ENCODE measurements around the gene AK1. TPM values are rescaled to one million over a fixed set of nuclear protein-coding genes. Genes with fewer than 3 reads are reported as not detected.

Gene AK1
- total and polyA plus RNA-seq, 9 of the 15 experiments (the other 6 are each of a cell fraction or from before 2014, with no cell fraction given): 10.1 to 71.8 (median 39.0) TPM

DNA sequence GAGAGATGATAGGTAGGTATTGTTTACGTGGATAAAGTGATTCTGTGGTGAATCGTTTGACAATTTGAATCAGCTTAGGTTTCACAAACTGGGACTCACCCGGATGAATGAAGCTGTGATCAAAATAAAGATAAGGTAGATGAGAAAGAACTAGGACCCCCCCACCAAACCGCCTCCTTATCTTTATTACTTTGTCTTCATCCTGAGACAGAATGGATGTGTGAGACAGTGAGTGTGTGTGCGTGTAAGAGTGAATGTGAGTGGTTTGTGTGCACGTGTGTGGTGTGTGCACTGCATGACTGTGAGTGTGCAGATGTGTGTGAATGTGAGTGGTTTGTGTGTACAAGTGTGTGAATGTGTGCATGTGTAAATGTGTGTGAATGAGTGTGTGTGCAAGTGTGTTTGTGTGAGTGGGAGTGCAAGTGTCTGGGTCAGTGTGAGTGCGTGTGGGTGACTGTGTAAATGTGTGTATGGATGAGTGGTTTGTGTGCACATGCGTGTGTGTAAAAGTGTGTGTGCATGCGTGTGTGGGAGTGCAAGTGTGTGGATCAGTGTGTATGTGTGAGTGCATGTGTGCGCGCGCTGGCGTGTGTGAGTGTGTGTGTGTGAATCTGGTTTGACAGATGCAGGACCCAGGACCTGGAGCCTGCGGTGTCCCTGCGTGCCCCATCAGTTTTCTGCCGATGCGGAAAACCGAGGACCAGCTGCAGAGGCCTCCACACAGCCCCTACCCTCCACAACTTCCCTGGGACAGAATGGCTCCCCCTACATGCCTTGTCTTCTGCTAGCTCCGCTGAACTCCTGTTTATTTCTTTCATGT, 11.6 kb downstream of the AK1 start (continued):
- TF ChIP-seq, protein P1, sequence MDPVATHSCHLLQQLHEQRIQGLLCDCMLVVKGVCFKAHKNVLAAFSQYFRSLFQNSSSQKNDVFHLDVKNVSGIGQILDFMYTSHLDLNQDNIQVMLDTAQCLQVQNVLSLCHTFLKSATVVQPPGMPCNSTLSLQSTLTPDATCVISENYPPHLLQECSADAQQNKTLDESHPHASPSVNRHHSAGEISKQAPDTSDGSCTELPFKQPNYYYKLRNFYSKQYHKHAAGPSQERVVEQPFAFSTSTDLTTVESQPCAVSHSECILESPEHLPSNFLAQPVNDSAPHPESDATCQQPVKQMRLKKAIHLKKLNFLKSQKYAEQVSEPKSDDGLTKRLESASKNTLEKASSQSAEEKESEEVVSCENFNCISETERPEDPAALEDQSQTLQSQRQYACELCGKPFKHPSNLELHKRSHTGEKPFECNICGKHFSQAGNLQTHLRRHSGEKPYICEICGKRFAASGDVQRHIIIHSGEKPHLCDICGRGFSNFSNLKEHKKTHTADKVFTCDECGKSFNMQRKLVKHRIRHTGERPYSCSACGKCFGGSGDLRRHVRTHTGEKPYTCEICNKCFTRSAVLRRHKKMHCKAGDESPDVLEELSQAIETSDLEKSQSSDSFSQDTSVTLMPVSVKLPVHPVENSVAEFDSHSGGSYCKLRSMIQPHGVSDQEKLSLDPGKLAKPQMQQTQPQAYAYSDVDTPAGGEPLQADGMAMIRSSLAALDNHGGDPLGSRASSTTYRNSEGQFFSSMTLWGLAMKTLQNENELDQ (CRISPR knock-in tag; IDR thresholded peaks at IDR 0.05; ENCODE audit: borderline replicate concordance): no peak
- no peak; the same call in 1 of the 2 replicates for TF ChIP-seq ZNF785 (CRISPR knock-in tag; IDR thresholded peaks at IDR 0.05)
- TF ChIP-seq POU5F1 (IDR thresholded peaks at IDR 0.05; ENCODE audit: borderline replicate concordance, low read depth, low read length, partially characterized antibody): no peak
- TF ChIP-seq ASH1L (IDR thresholded peaks at IDR 0.05; ENCODE audit: borderline replicate concordance, low read depth, partially characterized antibody): no peak
- TF ChIP-seq MYC (IDR thresholded peaks at IDR 0.05; ENCODE audit: low read depth, low read length): no peak
- 0 out of 2 replicates have a peak, but pooled peaks have one; percentile 40 for TF ChIP-seq MYC (CRISPR knock-in tag; IDR thresholded peaks at IDR 0.05; ENCODE audit: borderline replicate concordance, low read depth)
- no peak for TF ChIP-seq MBD2 (IDR thresholded peaks at IDR 0.05; ENCODE audit: borderline replicate concordance, low read depth)
- no peak for TF ChIP-seq SPI1 (IDR thresholded peaks at IDR 0.05; ENCODE audit: borderline replicate concordance, low read depth, low read length)
- TF ChIP-seq NFXL1 (CRISPR knock-in tag; IDR thresholded peaks at IDR 0.05): 0 out of 2 replicates have a peak, but pooled peaks have one; percentile 57
- peak; percentile 65; the same call in 1 of the 2 replicates for TF ChIP-seq BCOR (IDR thresholded peaks at IDR 0.05)
- no peak for TF ChIP-seq JUND (IDR thresholded peaks at IDR 0.05; ENCODE audit: borderline replicate concordance, low read depth, low read length)
- peak; percentile 68; the same call in 2 of the 3 replicates for TF ChIP-seq JUND (tag; IDR thresholded peaks at IDR 0.05; ENCODE audit: borderline replicate concordance, low read depth, low read length)
- 0 out of 4 replicates have a peak, but pooled peaks of 1 of the 2 experiments have one; percentile 62 for TF ChIP-seq MCM7 (IDR thresholded peaks at IDR 0.05)
- 0 out of 2 replicates have a peak, but pooled peaks have one; percentile 34 for TF ChIP-seq PTTG1 (tag; IDR thresholded peaks at IDR 0.05; ENCODE audit: low read depth)
- TF ChIP-seq, protein P2, sequence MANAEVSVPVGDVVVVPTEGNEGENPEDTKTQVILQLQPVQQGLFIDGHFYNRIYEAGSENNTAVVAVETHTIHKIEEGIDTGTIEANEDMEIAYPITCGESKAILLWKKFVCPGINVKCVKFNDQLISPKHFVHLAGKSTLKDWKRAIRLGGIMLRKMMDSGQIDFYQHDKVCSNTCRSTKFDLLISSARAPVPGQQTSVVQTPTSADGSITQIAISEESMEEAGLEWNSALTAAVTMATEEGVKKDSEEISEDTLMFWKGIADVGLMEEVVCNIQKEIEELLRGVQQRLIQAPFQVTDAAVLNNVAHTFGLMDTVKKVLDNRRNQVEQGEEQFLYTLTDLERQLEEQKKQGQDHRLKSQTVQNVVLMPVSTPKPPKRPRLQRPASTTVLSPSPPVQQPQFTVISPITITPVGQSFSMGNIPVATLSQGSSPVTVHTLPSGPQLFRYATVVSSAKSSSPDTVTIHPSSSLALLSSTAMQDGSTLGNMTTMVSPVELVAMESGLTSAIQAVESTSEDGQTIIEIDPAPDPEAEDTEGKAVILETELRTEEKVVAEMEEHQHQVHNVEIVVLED (CRISPR knock-in tag; IDR thresholded peaks at IDR 0.05): no peak
- peak; percentile 92 for TF ChIP-seq MEF2D (tag; conservative IDR thresholded peaks at IDR 0.05; ENCODE audit: low read depth)
- no peak for TF ChIP-seq NCOA2 (IDR thresholded peaks at IDR 0.05; ENCODE audit: partially characterized antibody in 2 of 2)
- peak; percentile 98 for TF ChIP-seq MYNN (IDR thresholded peaks at IDR 0.05)
- no peak for TF ChIP-seq MYNN (CRISPR knock-in tag; IDR thresholded peaks at IDR 0.05)
- TF ChIP-seq NFIC (IDR thresholded peaks at IDR 0.05): peak; percentile 4; the same call in 1 of the 2 replicates
- TF ChIP-seq SMARCE1 (IDR thresholded peaks at IDR 0.05): peak; percentile 60
- TF ChIP-seq POLR2A (conservative IDR thresholded peaks at IDR 0.05): 0 out of 2 replicates have a peak, but pooled peaks have one; percentile 27
- TF ChIP-seq MAFG (tag; conservative IDR thresholded peaks at IDR 0.05): 0 out of 2 replicates have a peak, but pooled peaks have one; percentile 9
- TF ChIP-seq NR1H2 (CRISPR knock-in tag; IDR thresholded peaks at IDR 0.05): no peak
- TF ChIP-seq, protein P3, sequence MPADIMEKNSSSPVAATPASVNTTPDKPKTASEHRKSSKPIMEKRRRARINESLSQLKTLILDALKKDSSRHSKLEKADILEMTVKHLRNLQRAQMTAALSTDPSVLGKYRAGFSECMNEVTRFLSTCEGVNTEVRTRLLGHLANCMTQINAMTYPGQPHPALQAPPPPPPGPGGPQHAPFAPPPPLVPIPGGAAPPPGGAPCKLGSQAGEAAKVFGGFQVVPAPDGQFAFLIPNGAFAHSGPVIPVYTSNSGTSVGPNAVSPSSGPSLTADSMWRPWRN (IDR thresholded peaks at IDR 0.05; ENCODE audit: low read depth): no peak
